HG03095 (cell line): ENCODE measurements around the gene CD200R1.

Source experiments
- ATAC-seq: cut with Tn5 transposase; IDR thresholded peaks from one replicate; pipeline ENCODE4 v1.9.1; 2021; ENCODE audit warnings: moderate library complexity; ENCODE audit not compliant: unreplicated experiment

CD200R1 gene

GRCh38 chr3:112974894-112975293, at the start of gene CD200R1:
CD200R1 (minus strand) TSS chr3:112975103; CDS start chr3:112974857, 246 bp downstream.
- no peak for ATAC-seq

- no peak for ATAC-seq
Observed at GRCh38 chr3:113021471-113021870, 46.6 kb upstream of the CD200R1 start.

- ATAC-seq = peak; percentile 91
Observed at GRCh38 chr3:113019182-113020137, 44.6 kb upstream of the CD200R1 start.

GRCh38 chr3:113018536-113019181, 43.8 kb upstream of the CD200R1 start:
- peak; percentile 3 for ATAC-seq

GRCh38 chr3:113013593-113013992, 38.7 kb upstream of the CD200R1 start:
- no peak for ATAC-seq

GRCh38 chr3:113008117-113008516, 33.2 kb upstream of the CD200R1 start:
- ATAC-seq = no peak

GRCh38 chr3:113006359-113007056, 31.6 kb upstream of the CD200R1 start:
- ATAC-seq = no peak

GRCh38 chr3:113005611-113006010, 30.7 kb upstream of the CD200R1 start:
- ATAC-seq = no peak

GRCh38 chr3:113002679-113003078, 27.8 kb upstream of the CD200R1 start:
- no peak for ATAC-seq

- no peak for ATAC-seq
Observed at GRCh38 chr3:113002037-113002436, 27.1 kb upstream of the CD200R1 start.

GRCh38 chr3:113000691-113001090, 25.8 kb upstream of the CD200R1 start:
- ATAC-seq = no peak

- ATAC-seq = no peak
Observed at GRCh38 chr3:112995800-112996199, 20.9 kb upstream of the CD200R1 start.

GRCh38 chr3:112990672-112991602, 16.0 kb upstream of the CD200R1 start, which contains the start of gene GTPBP8:
GTPBP8 (plus strand) TSS chr3:112990984; CDS start chr3:112991000, 16 bp downstream.
- peak; percentile 92 for ATAC-seq

- no peak for ATAC-seq
Observed at GRCh38 chr3:112987710-112988334, 12.9 kb upstream of the CD200R1 start.

GRCh38 chr3:112984485-112984884, 9.6 kb upstream of the CD200R1 start:
- no peak for ATAC-seq

GRCh38 chr3:112982710-112983109, 7.8 kb upstream of the CD200R1 start:
- no peak for ATAC-seq

GRCh38 chr3:112980080-112980479, 5.2 kb upstream of the CD200R1 start:
- ATAC-seq = no peak

GRCh38 chr3:112979244-112979832, 4.4 kb upstream of the CD200R1 start:
- ATAC-seq = no peak

GRCh38 chr3:112976953-112977352, 2.0 kb upstream of the CD200R1 start:
- no peak for ATAC-seq
